Measurements from ENCODE around the gene SMG9. TPM values are rescaled to one million over a fixed set of nuclear protein-coding genes. Genes with fewer than 3 reads are reported as not detected.
A peak's percentile ranks its signal among the peaks of the same experiment; 100 is the strongest.

SMG9 gene
- total RNA-seq, 2 experiments from 2014 or later, result 103 to 111 TPM

DNA sequence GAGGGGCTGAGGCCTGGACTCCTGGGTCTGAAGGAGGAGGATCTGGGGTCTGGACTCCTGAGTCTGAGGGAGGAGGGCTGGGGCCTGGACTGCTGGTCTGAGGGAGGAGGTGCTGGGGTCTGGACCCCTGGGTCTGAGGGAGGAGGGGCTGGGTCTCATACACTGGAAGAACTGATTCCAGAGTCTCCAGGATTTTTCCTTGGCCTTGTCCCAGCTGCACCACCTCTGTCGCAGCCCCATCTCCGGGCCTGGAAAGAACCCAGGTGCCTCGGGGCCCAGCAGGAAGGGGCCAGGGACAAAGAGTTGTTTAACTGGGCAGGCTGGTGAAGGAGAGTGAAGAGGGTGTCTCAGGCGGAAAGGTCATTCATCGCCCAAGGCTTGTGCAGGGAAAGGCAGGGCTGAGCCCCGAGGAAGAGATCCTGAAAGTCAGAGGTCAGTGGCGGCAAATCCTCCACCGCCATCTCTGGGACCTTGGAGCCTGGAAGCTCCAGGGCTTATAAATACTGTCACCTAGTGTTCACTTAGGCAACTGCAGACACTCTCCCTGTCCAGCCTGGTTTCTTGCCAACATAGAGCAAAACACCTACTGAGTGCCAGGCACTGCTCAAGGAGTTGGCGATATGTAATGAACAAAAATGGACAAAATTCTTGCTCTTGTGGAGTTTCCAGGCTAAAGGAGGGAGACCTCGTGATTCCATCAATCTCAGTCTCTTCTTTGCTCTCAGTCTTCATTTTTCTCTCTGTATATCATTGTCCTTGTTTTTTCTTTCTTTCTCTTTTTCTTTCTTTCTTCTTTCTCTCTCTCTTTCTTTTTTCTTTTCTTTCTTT is 30.4 kb upstream of the SMG9 start:
- Mint-ChIP-seq H3K27me3 (ENCODE audit: low read depth) (no peaks in the 10 kb centered on the region), H3K4me3 (peak overlapping the region; percentile 66), H3K9me3 (no peaks in the 10 kb centered on the region), H3K4me1 (ENCODE audit: low read depth) (peaks cover 39% of the 10 kb centered on the region), H3K27ac (peak overlapping the region; percentile 95), H3K36me3 (ENCODE audit: low read depth) (peaks cover 2% of the 10 kb centered on the region)
- DNase-seq, result peak; percentile 75
- CTCF ChIA-PET, result interaction anchor here (1.0 to 2.3 kb wide), 9 partner anchors 9 to 117 kb away, joined by 3 to 29 read pairs (median 5); partner anchors contain the start of gene SMG9
- intact Hi-C loops (cut with micrococcal nuclease), result loop anchor here (1.0 to 10.0 kb wide), 7 partner anchors 24 to 320 kb away; partner anchors contain the start of genes ETHE1, IRGQ, LYPD3 and PINLYP

DNA sequence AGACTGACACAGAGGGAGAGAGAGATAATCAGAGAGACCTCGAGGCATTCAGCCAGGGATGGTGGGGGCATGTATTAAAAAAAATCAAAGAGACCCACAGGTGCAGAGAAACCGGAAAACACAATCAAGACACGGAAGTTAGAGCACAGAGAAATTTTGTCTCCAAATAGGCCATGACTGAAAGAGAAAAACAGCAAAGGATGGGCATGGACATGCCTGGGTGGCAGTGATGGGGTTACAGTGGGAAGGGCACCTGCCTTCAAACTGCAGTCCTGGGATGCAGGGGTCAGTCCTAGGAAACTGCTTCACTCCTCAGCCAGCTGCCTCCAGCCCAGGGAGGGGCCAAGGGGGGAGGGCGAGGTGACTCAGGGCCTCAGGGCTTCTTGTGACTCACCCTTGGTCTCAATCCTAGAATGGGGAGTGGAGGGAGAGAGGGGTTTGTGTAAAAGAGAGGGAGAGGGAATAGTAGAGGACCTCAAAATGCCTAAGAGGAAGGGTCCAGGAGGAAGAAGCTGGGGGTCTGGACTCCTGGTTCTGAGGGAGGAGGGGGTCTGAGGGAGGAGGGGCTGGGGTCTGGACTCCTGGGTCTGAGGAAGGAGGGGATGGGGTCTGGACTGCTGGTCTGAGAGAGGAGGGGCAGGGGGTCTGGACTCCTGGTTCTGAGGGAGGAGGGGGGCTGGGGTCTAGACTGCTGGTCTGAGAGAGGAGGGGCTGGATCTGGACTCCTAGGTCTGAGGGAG is 29.6 kb upstream of the SMG9 start:
- Mint-ChIP-seq H3K36me3 (ENCODE audit: low read depth) (peaks cover 6% of the 10 kb centered on the region), H3K27me3 (ENCODE audit: low read depth) (no peaks in the 10 kb centered on the region), H3K4me1 (ENCODE audit: low read depth) (peaks cover 43% of the 10 kb centered on the region), H3K27ac (peak overlapping the region; percentile 95), H3K4me3 (peak overlapping the region; percentile 66), H3K9me3 (no peaks in the 10 kb centered on the region)
- intact Hi-C loops (cut with micrococcal nuclease), result loop anchor here (2.0 to 10.0 kb wide), 3 partner anchors 210 to 320 kb away; partner anchors contain the start of genes ETHE1, LYPD3, PINLYP and XRCC1
- CTCF ChIA-PET, result interaction anchor here (1.0 to 2.3 kb wide), 9 partner anchors 9 to 116 kb away, joined by 3 to 29 read pairs (median 5); partner anchors contain the start of gene SMG9
- DNase-seq, result peak; percentile 87

DNA sequence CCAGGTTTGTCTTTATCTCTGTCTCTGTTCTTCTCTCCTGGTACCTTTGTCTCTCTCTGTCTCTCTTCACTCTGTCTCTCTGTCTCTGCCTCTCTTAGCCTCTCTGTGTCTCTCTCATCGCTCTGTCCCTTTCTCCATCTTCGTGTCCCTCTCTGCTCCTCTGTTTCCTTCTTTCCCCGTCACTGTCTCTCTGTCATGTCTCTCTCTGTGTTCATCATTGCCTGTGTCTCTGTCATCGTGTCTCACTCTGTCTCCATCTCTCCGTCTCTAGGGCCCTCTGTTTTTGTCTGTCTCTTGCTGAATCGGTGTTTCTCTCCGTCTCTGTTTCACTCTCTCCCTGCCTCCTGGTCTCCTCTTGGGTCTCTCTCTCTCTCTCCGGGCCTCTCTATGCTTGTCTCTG is 28.9 kb upstream of the SMG9 start:
- peak overlapping the region; percentile 66 for H3K4me3 Mint-ChIP-seq
- H3K36me3 Mint-ChIP-seq (ENCODE audit: low read depth), result peaks cover 14% of the 10 kb centered on the region
- no peaks in the 10 kb centered on the region for H3K27me3 Mint-ChIP-seq (ENCODE audit: low read depth)
- intact Hi-C loops (cut with micrococcal nuclease), result loop anchor here (2.0 to 10.0 kb wide), 3 partner anchors 209 to 319 kb away; partner anchors contain the start of genes ETHE1, LYPD3, PINLYP and XRCC1
- peaks cover 50% of the 10 kb centered on the region for H3K4me1 Mint-ChIP-seq (ENCODE audit: low read depth)
- H3K9me3 Mint-ChIP-seq, result no peaks in the 10 kb centered on the region
- no peak for DNase-seq
- CTCF ChIA-PET, result interaction anchor here (2.3 kb wide), 1 partner anchor 38 kb away, joined by 29 read pairs; no protein-coding TSS in a partner anchor
- peak overlapping the region; percentile 95 for H3K27ac Mint-ChIP-seq

DNA sequence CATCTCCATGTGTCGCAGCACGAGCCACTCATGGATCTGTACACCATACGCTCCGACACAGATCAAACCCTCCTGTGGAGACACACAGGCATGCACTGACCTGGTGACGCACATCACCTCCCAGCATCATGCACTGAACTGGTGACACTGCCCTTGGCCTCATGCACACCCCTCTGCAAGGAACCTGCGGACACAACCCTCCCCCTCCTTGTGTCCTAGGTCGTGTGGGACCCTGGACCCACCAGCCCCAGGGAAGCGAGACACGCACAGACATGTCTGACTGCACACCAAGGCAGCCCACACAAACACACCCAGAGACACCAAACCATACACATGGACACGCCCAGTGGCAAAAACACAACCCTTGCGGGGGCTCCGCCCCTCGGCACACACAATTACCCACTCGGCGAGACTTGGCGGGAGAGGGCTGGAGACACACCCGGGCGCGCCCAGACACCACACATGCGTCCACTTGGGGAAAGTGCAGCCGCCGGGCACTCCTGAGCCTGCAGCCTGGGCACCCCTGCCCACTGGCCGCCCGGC is 28.0 kb upstream of the SMG9 start:
- intact Hi-C loops (cut with micrococcal nuclease), result loop anchor here (5.0 to 10.0 kb wide), 2 partner anchors 255 to 318 kb away; partner anchors contain the start of genes ETHE1 and LYPD3
- CTCF ChIA-PET, result interaction anchor here (1.1 kb wide), 1 partner anchor 15 kb away, joined by 3 read pairs; no protein-coding TSS in a partner anchor
- no peaks in the 10 kb centered on the region for H3K27me3 Mint-ChIP-seq (ENCODE audit: low read depth)
- peak; percentile 27 for DNase-seq
- H3K4me3 Mint-ChIP-seq, result no peak overlapping the region
- no peaks in the 10 kb centered on the region for H3K9me3 Mint-ChIP-seq
- peaks cover 20% of the 10 kb centered on the region for H3K36me3 Mint-ChIP-seq (ENCODE audit: low read depth)
- H3K4me1 Mint-ChIP-seq (ENCODE audit: low read depth), result peaks cover 58% of the 10 kb centered on the region
- H3K27ac Mint-ChIP-seq, result peak overlapping the region; percentile 46

DNA sequence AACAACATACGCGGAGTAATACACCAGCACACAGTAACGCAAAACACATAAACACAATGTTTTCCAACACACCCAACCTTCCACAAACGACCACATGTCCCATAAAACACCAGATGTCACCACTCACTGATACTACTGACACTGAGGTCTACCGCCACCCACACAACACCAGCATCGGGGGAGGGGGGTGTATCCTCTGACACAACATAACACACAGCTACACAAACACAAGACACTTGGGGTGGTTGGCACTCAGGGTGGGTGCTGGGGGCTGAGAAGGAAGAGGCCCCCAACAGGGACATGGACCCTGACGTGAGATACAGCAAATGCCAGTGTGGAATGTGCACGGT is 27.5 kb upstream of the SMG9 start:
- CTCF ChIA-PET, result interaction anchor here (1.1 to 7.7 kb wide), 3 partner anchors 15 to 37 kb away, joined by 3 to 113 read pairs (median 13); no protein-coding TSS in a partner anchor
- peaks cover 60% of the 10 kb centered on the region for H3K4me1 Mint-ChIP-seq (ENCODE audit: low read depth)
- no peaks in the 10 kb centered on the region for H3K9me3 Mint-ChIP-seq
- H3K27ac Mint-ChIP-seq, result peak overlapping the region; percentile 46
- no peaks in the 10 kb centered on the region for H3K27me3 Mint-ChIP-seq (ENCODE audit: low read depth)
- peaks cover 21% of the 10 kb centered on the region for H3K36me3 Mint-ChIP-seq (ENCODE audit: low read depth)
- DNase-seq, result no peak
- intact Hi-C loops (cut with micrococcal nuclease), result loop anchor here (5.0 to 10.0 kb wide), 2 partner anchors 255 to 317 kb away; partner anchors contain the start of genes ETHE1 and LYPD3
- no peak overlapping the region for H3K4me3 Mint-ChIP-seq

DNA sequence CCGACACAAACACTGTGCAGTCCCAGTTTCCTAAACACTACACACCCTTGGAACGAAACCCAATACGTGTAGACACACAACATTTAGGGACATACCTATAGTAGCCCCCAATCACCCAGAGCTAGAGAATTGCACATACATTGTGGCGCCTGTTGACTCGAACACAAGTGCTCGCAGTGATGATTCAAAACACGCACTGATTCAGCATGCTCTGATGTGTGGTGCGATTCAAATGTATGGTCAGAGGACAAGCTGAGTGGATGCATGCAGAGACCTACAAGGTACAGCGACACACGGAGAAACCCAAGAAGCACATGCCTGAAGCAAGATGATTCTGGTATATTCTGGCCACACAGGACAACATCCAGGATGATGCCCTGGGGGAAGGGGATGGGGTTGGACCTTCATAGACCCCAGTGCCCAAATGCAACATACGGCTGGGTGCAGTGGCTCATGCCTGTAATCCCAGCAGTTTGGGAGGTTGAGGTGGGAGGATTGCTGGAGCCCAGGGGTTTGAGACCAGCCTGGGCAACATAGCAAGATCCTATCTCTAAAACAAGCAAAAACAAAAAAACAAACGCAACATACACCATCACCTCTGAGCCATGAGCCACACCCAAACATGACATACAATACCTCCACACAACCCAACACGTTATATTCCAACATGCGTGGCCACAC is 27.0 kb upstream of the SMG9 start:
- peaks cover 25% of the 10 kb centered on the region for H3K36me3 Mint-ChIP-seq (ENCODE audit: low read depth)
- peak overlapping the region; percentile 94 for H3K27ac Mint-ChIP-seq
- peak; percentile 62 for DNase-seq
- intact Hi-C loops (cut with micrococcal nuclease), result loop anchor here (1.0 to 10.0 kb wide), 6 partner anchors 16 to 317 kb away; partner anchors contain the start of genes ETHE1, LYPD3 and SMG9
- H3K4me3 Mint-ChIP-seq, result peak overlapping the region; percentile 76
- peaks cover 66% of the 10 kb centered on the region for H3K4me1 Mint-ChIP-seq (ENCODE audit: low read depth)
- no peaks in the 10 kb centered on the region for H3K9me3 Mint-ChIP-seq
- CTCF ChIA-PET, result interaction anchor here (1.4 to 7.7 kb wide), 4 partner anchors 16 to 36 kb away, joined by 4 to 113 read pairs (median 10); no protein-coding TSS in a partner anchor
- H3K27me3 Mint-ChIP-seq (ENCODE audit: low read depth), result no peaks in the 10 kb centered on the region

DNA sequence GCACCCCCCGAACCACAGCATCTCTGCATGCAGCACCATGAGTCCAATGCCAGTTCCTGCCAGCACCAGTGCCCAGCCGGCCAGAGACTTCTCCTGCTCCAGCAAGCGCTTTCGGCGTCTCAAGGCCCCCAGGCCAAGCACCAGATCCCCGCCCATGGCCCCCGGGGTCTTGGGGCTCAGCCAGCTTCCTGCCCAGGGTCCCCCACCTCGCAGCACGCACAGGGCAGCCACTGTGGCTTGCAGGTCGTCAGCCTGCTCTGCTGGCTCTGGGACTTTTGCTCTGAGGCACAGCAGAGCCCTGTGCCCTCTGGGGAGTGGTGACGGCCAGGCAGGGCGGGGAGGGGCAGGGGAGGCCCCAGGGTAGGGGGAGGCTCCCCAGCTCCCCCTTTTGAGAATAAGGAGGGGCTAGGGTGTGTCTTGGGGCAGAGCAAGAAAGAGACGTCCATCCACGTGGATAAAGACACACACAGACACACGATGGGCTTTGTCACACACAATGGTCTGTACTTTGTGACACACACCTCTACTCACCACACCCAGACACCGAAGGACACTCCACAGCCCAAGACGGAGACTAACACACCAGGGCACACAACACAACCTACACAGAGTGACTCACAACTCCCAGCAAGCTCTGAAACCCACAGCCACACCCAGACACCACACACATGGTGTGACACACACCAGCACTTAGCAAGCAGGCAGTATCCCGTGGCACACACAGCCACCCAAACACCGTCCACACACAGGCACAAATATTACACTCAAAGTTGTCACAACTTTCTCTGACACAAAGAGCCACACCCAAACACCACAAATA is 26.2 kb upstream of the SMG9 start, which contains the start of gene KCNN4:
Gene KCNN4, minus strand, starts transcription at position 268 of the 820 bp plus-strand sequence. Its CDS starts 112 bp downstream, at position 156.
- intact Hi-C loops (cut with micrococcal nuclease), result loop anchor here (1.0 to 10.0 kb wide), 7 partner anchors 16 to 316 kb away; partner anchors contain the start of genes ETHE1, LYPD3 and SMG9
- H3K27me3 Mint-ChIP-seq (ENCODE audit: low read depth), result no peaks in the 10 kb centered on the region
- H3K36me3 Mint-ChIP-seq (ENCODE audit: low read depth), result peaks cover 30% of the 10 kb centered on the region
- CTCF ChIA-PET, result interaction anchor here (1.4 to 7.7 kb wide), 4 partner anchors 15 to 35 kb away, joined by 4 to 113 read pairs (median 10); no protein-coding TSS in a partner anchor
- H3K4me1 Mint-ChIP-seq (ENCODE audit: low read depth), result peaks cover 74% of the 10 kb centered on the region
- H3K27ac Mint-ChIP-seq, result peak within 1 kb of the TSS; percentile 94
- H3K9me3 Mint-ChIP-seq, result no peaks in the 10 kb centered on the region
- DNase-seq, result peak; percentile 90
- H3K4me3 Mint-ChIP-seq, result peak within 1 kb of the TSS; percentile 76

DNA sequence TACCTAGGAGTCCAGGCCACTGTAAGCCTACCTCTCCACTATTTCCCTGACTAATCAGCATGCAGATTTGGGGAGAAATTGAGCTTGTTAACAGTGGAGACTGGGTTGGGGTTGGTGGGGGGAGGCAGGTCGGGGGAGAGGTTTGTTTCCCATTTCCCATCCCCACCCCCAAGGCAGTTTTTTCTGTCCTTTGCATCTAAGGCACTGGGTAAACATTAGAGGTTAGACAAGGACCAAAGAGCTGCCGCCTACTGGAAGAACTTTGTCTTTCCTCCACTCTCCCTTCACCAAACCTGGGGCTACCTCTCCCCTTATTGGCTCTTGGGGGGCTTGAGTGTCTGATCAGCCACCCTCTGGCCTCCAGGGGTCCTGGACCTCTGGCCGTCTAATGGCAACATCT is 25.1 kb upstream of the SMG9 start:
- H3K4me3 Mint-ChIP-seq, result peak overlapping the region; percentile 76
- no peaks in the 10 kb centered on the region for H3K27me3 Mint-ChIP-seq (ENCODE audit: low read depth)
- peaks cover 79% of the 10 kb centered on the region for H3K4me1 Mint-ChIP-seq (ENCODE audit: low read depth)
- DNase-seq, result peak; percentile 62
- H3K36me3 Mint-ChIP-seq (ENCODE audit: low read depth), result peaks cover 41% of the 10 kb centered on the region
- peak overlapping the region; percentile 94 for H3K27ac Mint-ChIP-seq
- intact Hi-C loops (cut with micrococcal nuclease), result loop anchor here (1.0 to 10.0 kb wide), 4 partner anchors 35 to 315 kb away; partner anchors contain the start of genes ETHE1 and LYPD3
- H3K9me3 Mint-ChIP-seq, result no peaks in the 10 kb centered on the region
- CTCF ChIA-PET, result interaction anchor here (0.9 to 7.7 kb wide), 5 partner anchors 14 to 111 kb away, joined by 3 to 113 read pairs (median 13); no protein-coding TSS in a partner anchor

DNA sequence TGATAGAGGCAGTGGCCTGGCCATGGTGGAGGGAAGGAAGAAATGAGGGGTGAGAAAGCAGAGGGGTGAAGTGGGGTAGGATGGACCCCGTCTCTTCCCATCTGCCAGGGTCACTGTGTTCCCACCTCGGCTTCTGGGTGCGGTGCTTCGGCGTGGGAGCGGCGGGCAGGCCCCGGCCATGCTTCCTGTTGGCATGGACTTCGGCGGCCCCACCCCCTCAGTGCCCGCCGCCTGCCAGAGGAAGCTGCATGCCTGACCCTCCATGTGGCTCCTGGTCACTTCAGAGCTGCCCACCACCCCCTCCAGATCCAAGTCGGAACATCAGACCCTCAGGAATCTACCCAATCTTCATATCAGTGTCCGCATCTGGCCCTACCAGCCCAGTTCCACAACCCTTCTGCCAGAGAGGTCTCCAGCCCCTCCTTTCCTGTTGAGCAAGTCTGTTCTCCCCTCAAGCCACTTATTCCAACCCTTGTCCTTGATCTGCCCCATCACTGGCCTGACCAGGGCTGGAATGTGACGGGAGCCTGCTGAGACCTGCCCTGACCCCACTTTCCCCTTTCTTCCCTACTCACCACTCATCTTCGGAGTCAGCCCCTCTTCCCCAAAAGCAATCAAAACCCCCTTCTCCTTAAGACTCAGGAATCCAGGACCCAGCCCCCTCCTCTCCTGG is 24.5 kb upstream of the SMG9 start:
- no peak for DNase-seq
- CTCF ChIA-PET, result interaction anchor here (0.8 to 7.7 kb wide), 6 partner anchors 14 to 111 kb away, joined by 3 to 113 read pairs (median 13); no protein-coding TSS in a partner anchor

DNA sequence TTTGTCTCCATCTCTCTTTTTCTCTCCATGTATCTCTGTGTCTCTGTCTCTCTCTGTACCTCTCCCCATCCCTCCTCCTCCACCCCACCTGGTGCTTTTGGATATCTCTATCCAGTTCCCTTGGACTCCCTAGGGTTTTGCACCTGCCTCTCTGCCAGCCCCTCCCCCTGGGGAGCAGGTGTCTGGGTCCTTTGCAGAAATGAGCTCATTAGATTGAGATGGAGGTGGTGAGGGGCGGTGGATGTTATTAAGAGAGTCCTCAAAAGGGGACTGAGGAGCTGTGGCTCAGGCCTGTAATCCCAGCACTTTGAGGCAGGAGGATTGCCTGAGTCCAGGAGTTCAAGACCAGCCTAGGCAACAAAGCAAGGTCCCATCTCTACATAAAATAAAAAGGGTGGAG is 23.9 kb upstream of the SMG9 start:
- DNase-seq, result peak; percentile 25
- Mint-ChIP-seq H3K36me3 (ENCODE audit: low read depth) (peaks cover 46% of the 10 kb centered on the region), H3K4me3 (peak overlapping the region; percentile 76), H3K9me3 (no peaks in the 10 kb centered on the region), H3K4me1 (ENCODE audit: low read depth) (peaks cover 70% of the 10 kb centered on the region), H3K27me3 (ENCODE audit: low read depth) (no peaks in the 10 kb centered on the region), H3K27ac (peak overlapping the region; percentile 94)
- intact Hi-C loops (cut with micrococcal nuclease), result no loop called here
- CTCF ChIA-PET, result interaction anchor here (0.8 to 7.7 kb wide), 6 partner anchors 13 to 184 kb away, joined by 3 to 113 read pairs (median 9); no protein-coding TSS in a partner anchor

More for the DNA sequence above, 24.5 kb upstream of the SMG9 start:
- Mint-ChIP-seq H3K27ac (peak overlapping the region; percentile 94), H3K4me1 (ENCODE audit: low read depth) (peaks cover 76% of the 10 kb centered on the region), H3K9me3 (no peaks in the 10 kb centered on the region), H3K4me3 (peak overlapping the region; percentile 76), H3K27me3 (ENCODE audit: low read depth) (no peaks in the 10 kb centered on the region), H3K36me3 (ENCODE audit: low read depth) (peaks cover 43% of the 10 kb centered on the region)
- intact Hi-C loops (cut with micrococcal nuclease), result no loop called here
